ENCODE results near the gene ZER1.

- no peak for TF ChIP-seq CTCF (IDR thresholded peaks at IDR 0.05)
- no peak for TF ChIP-seq EZH2phosphoT487 (IDR thresholded peaks at IDR 0.05)
Observed at GRCh38 chr9:128757602-128758001, 14.1 kb downstream of the ZER1 start.

Data from neural progenitor cell (in vitro differentiated cells).